Brain microvascular endothelial cell (primary cell): ENCODE results near the gene ETV4.

Experiments
- DNase-seq: peaks from one replicate; pipeline ENCODE4 v3.0.0-alpha.2; 2020
- H3K27ac ChIP-seq: fragments of 250-450 bp; sonication (Bioruptor Pico); 2 replicates; pipeline ENCODE4 v1.5.1; 2020; ENCODE audit warnings: mild to moderate bottlenecking, moderate library complexity
- H3K27me3 ChIP-seq: fragments of 250-450 bp; sonication (Bioruptor Pico); replicated peaks from 2 replicates; pipeline ENCODE4 v1.5.1; 2020; ENCODE audit warnings: mild to moderate bottlenecking
- H3K36me3 ChIP-seq: fragments of 250-450 bp; sonication (Bioruptor Pico); replicated peaks from 2 replicates; pipeline ENCODE4 v1.5.1; 2020; ENCODE audit warnings: mild to moderate bottlenecking
- H3K4me3 ChIP-seq: 2 replicates; pipeline ENCODE4 v1.5.1; 2011; ENCODE audit warnings: low read depth, mild to moderate bottlenecking, control low read depth, low read length, moderate library complexity
- in situ Hi-C: cut with HindIII; loops from 2 replicates; pipeline ENCODE4 v1.10.0; 2017; ENCODE audit warnings: low sequenced_read_pairs, low pct_ligation_motif_present
- TF ChIP-seq, protein P1 (sequence below): IDR thresholded peaks from 2 replicates; pipeline ENCODE4 v1.5.1; 2011; ENCODE audit warnings: low read depth, mild to moderate bottlenecking, moderate library complexity, low read length, control low read depth, inconsistent platforms; ENCODE audit errors: missing control alignments

Gene ETV4

DNA sequence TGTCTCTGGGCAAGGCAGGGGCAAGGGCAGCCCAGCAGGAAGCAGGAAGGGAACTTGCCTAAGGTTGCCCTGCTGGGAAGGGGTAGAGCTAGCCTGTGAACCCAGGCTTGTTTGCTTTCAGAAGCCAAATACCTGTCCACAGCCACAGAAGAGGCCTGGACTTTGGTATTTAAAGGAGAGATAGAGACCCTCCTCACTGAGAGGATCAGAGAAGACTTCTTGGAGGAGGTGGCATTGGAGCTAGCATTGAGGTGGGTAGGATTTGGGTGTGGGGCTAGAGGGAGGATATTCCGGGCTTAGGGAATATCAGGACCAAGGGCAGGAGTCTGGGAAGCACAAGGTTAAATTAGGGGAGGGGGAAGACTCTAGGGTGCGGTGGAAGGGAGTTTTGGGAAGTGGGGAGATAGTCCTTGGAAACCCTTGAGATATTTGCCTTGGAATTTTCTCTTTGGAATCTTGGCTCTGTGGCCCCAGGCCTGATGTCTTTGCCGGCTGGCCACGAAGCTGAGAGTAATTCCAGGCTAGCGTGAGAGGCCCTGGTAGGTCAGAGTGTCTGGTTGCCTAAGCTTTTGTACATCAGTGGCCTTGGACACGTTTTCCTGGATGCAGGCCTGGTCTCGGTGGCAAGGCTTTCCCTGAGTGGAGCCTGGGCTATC is 13.1 kb upstream of the ETV4 start:
- no peak overlapping the region for H3K27ac ChIP-seq
- H3K36me3 ChIP-seq: no peaks in the 10 kb centered on the region
- DNase-seq: no peak
- TF ChIP-seq, protein P1, sequence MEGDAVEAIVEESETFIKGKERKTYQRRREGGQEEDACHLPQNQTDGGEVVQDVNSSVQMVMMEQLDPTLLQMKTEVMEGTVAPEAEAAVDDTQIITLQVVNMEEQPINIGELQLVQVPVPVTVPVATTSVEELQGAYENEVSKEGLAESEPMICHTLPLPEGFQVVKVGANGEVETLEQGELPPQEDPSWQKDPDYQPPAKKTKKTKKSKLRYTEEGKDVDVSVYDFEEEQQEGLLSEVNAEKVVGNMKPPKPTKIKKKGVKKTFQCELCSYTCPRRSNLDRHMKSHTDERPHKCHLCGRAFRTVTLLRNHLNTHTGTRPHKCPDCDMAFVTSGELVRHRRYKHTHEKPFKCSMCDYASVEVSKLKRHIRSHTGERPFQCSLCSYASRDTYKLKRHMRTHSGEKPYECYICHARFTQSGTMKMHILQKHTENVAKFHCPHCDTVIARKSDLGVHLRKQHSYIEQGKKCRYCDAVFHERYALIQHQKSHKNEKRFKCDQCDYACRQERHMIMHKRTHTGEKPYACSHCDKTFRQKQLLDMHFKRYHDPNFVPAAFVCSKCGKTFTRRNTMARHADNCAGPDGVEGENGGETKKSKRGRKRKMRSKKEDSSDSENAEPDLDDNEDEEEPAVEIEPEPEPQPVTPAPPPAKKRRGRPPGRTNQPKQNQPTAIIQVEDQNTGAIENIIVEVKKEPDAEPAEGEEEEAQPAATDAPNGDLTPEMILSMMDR: no peak
- peaks cover 2% of the 10 kb centered on the region for H3K27me3 ChIP-seq
- in situ Hi-C loops: no loop called here
- no peak overlapping the region for H3K4me3 ChIP-seq

DNA sequence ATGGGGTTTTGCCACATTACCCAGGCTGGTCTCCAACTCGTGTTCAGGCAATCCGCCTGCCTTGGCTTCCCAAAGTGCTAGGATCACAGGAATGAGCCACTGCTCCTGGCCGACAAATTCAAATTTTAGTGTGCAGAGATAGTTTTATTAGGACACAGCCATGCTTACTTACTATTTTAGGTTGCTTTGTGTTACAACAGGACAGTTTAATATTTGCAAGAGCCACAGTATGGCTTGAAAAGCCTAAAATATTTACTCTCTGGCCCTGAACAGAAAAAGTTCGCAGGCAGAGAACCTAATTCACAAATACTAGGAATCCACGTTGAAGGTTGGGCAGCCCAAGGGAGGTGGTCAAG is 12.6 kb upstream of the ETV4 start:
- no peaks in the 10 kb centered on the region for H3K36me3 ChIP-seq
- in situ Hi-C loops: no loop called here
- H3K27ac ChIP-seq: no peak overlapping the region
- TF ChIP-seq, protein P1: no peak
- H3K27me3 ChIP-seq: peaks cover 2% of the 10 kb centered on the region
- no peak overlapping the region for H3K4me3 ChIP-seq
- DNase-seq: no peak

DNA sequence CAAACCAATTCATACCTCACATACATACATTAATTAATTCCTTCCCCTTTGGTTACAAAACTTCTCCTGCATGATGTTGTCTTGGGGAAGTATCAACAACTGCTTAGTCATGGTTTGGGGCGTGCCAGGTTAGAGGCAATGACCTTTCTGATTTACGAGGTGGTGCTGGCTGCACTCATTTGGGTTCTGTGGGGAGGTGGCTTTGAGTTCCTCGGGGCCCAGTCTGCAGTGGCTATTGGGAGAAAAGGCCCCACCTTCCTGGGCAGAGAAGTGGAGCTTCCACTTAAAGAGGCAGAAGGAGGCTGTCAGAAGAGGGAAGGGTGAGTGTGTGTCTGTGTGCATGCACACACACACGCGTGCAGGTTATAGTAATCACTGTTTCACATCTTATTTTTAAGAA is 10.2 kb upstream of the ETV4 start:
- Histone ChIP-seq H3K27me3 (no peaks in the 10 kb centered on the region), H3K36me3 (no peaks in the 10 kb centered on the region), H3K4me3 (no peak overlapping the region), H3K27ac (no peak overlapping the region)
- TF ChIP-seq, protein P1: no peak
- in situ Hi-C loops: no loop called here
- DNase-seq: no peak

DNA sequence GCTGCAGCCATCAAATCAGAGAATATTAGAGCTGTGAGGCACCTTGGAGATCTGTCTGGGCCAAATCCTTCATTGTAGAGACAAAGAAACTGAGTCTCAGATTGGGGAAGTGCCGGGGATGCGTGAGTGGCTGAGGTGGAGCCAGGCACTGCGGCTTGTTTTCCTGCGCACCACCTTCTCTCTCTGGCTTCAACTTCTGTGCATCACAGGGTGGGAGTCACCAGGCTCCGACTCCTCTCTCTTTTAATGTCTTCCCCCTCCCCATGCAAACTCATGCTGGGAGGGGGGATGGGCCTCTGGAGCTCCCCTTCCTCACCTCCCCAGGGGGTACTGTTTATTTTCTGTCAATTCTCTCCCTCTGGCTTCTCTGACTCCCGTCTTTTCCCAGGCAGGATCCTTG is 8.7 kb upstream of the ETV4 start:
- Histone ChIP-seq H3K27me3 (no peaks in the 10 kb centered on the region), H3K27ac (no peak overlapping the region), H3K4me3 (no peak overlapping the region), H3K36me3 (no peaks in the 10 kb centered on the region)
- TF ChIP-seq, protein P1: no peak
- in situ Hi-C loops: no loop called here
- DNase-seq: no peak

DNA sequence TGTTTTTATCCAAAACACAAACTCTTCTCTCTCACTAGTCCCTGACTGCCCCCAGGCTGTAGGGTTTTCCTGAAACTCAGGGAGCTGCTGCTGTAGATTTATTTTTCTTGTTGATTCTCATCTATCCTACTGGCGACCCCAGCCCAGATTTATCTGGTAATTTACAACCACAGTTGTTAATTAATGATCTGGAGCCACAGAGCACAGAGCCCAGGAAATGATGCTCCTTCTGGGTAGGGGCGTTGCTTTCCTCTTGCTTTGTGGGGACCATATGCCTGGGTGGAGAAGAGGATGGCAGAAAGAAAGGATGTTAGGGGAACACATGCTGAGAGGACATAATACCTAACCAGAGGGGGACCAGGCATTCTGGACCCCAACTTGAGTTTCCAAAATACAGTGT is 7.4 kb upstream of the ETV4 start:
- TF ChIP-seq, protein P1: no peak
- Histone ChIP-seq H3K27me3 (no peaks in the 10 kb centered on the region), H3K4me3 (no peak overlapping the region), H3K27ac (no peak overlapping the region), H3K36me3 (no peaks in the 10 kb centered on the region)
- in situ Hi-C loops: no loop called here
- no peak for DNase-seq

DNA sequence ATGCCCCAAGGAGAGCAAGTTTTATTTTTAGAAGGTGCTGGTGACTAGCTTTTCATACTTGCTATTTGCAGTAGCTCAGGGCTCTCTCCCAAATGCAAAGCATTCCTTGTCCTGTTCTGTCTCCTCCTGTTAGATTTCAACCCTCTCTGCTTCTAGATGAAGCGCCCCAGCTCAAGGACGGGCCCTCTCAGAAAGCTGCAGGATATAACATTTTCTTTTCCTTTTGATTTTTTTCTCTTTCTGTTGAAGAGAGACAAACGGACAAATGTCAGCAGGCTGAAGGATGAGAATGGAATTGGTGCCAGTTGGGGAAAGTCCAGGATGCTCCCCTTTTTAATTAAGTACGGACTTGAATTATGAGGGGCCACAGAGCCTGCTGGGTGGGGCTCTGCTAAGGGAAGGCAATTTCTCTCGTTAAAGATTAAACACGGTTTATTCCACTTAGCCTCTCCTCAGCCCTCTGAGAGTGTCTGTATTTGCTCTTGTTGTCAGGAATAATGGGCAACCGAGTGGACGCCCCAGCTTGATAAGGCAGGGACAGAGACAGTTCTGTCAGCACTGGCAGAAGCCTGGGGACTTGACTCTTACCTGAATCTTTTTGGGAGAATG is 6.2 kb upstream of the ETV4 start:
- Histone ChIP-seq H3K27ac (no peak overlapping the region), H3K36me3 (no peaks in the 10 kb centered on the region), H3K4me3 (no peak overlapping the region), H3K27me3 (no peaks in the 10 kb centered on the region)
- no peak for DNase-seq
- TF ChIP-seq, protein P1: no peak
- in situ Hi-C loops: no loop called here
